ENCODE measurements around the gene CYREN.

GRCh38 chr7:135204341-135204749 lies 33.8 kb upstream of the CYREN start:
- TF ChIP-seq, protein P1, sequence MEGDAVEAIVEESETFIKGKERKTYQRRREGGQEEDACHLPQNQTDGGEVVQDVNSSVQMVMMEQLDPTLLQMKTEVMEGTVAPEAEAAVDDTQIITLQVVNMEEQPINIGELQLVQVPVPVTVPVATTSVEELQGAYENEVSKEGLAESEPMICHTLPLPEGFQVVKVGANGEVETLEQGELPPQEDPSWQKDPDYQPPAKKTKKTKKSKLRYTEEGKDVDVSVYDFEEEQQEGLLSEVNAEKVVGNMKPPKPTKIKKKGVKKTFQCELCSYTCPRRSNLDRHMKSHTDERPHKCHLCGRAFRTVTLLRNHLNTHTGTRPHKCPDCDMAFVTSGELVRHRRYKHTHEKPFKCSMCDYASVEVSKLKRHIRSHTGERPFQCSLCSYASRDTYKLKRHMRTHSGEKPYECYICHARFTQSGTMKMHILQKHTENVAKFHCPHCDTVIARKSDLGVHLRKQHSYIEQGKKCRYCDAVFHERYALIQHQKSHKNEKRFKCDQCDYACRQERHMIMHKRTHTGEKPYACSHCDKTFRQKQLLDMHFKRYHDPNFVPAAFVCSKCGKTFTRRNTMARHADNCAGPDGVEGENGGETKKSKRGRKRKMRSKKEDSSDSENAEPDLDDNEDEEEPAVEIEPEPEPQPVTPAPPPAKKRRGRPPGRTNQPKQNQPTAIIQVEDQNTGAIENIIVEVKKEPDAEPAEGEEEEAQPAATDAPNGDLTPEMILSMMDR (conservative IDR thresholded peaks at IDR 0.05; ENCODE audit: low read length), result no peak
- TF ChIP-seq EZH2phosphoT487 (IDR thresholded peaks at IDR 0.05; ENCODE audit: borderline replicate concordance), result no peak
